ENCODE results near the gene DEAF1. TPM values are rescaled to one million over a fixed set of nuclear protein-coding genes. Genes with fewer than 3 reads are reported as not detected.

Gene DEAF1
- total and polyA plus RNA-seq, 10 of the 15 experiments (the other 5 are each of a cell fraction or from before 2014, with no cell fraction given) = 0.68 to 51.3 (median 25.9) TPM

DNA sequence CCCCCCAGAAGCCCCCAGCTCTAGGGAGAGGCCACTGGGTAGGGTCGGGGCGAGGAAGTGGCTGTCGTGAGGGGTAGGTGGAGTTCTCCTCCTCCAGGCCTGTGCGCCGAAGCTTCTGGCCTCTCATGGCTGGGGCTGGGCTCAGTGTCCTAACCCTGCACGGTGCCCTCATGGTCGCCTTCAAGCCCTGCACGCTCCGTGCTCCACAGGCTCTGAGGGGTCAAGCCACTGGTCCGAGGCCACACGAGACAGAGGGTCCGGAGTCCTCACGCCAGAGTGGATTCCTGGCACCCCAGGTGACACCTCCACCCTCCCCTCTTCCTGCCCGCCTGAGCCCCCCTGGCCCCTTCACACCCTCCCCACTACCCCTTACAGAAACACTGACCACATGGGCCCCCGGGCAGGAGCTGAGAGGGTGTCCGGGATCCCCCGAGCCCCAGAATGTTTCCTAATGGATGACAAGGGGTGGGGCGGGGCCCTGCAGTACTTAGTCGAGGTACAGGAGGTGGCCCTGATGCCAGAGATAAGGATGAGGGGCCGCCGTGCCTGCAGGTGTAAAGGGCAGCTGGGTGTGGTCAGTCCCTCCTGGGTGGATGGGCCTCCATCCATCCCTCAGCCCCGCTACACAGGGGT lies 69.3 kb downstream of the DEAF1 start:
- Histone ChIP-seq H3K9ac (ENCODE audit: control insufficient read depth, insufficient read depth, low read length) (no peak overlapping the region), H3K9me3 (replicated peaks; ENCODE audit: control insufficient read depth, insufficient read depth, low read length) (no peaks in the 10 kb centered on the region), H2AFZ (ENCODE audit: control insufficient read depth, low read depth, low read length) (no peak overlapping the region), H3K27me3 (replicated peaks in 1 of 2; ENCODE audit: control insufficient read depth in 2 of 2, insufficient read depth in 2 of 2, low read length in 1 of 2) (no peaks in the 10 kb centered on the region), H3K36me3 (ENCODE audit: control insufficient read depth in 2 of 2, insufficient read depth in 2 of 2, low read length in 1 of 2) (no peaks in the 10 kb centered on the region), H3K4me2 (ENCODE audit: control insufficient read depth, insufficient read depth) (no peak overlapping the region), H3K27ac (ENCODE audit: control insufficient read depth, insufficient read depth) (no peak overlapping the region), H3K4me3 (no peak overlapping the region), H3K79me2 (ENCODE audit: control insufficient read depth, insufficient read depth, low read length) (no peaks in the 10 kb centered on the region), H3K4me1 (ENCODE audit: control insufficient read depth, insufficient read depth, low read length) (peaks cover 25% of the 10 kb centered on the region), H4K20me1 (ENCODE audit: control insufficient read depth, insufficient read depth) (no peaks in the 10 kb centered on the region)
- CTCF ChIA-PET = interaction anchor here (1.1 kb wide), 1 partner anchor 100 kb away, joined by 3 read pairs; no protein-coding TSS in a partner anchor
- POLR2A ChIA-PET = no interaction called here
- in situ Hi-C loops (cut with MboI) = no loop called here
- no peak for FAIRE-seq
- intact Hi-C loops (cut with micrococcal nuclease; ENCODE audit: unreplicated experiment) = no loop called here
- ATAC-seq = no peak
- SMC1A ChIA-PET (ENCODE audit: uncharacterized antibody, unreplicated experiment) = no interaction called here
- RAD21 ChIA-PET (ENCODE audit: unreplicated experiment) = no interaction called here
- no TSS peak for BruUV-seq (replicated peaks)
- no peak for DNase-seq (ENCODE audit: low read depth, low spot score)
- WGBS (ENCODE audit: insufficient coverage, insufficient replicate concordance, low lambda C conversion rate, missing lambda C conversion rate) = 59% methylated on average over 20 of the region's 22 CpGs
- TF ChIP-seq, protein P1, sequence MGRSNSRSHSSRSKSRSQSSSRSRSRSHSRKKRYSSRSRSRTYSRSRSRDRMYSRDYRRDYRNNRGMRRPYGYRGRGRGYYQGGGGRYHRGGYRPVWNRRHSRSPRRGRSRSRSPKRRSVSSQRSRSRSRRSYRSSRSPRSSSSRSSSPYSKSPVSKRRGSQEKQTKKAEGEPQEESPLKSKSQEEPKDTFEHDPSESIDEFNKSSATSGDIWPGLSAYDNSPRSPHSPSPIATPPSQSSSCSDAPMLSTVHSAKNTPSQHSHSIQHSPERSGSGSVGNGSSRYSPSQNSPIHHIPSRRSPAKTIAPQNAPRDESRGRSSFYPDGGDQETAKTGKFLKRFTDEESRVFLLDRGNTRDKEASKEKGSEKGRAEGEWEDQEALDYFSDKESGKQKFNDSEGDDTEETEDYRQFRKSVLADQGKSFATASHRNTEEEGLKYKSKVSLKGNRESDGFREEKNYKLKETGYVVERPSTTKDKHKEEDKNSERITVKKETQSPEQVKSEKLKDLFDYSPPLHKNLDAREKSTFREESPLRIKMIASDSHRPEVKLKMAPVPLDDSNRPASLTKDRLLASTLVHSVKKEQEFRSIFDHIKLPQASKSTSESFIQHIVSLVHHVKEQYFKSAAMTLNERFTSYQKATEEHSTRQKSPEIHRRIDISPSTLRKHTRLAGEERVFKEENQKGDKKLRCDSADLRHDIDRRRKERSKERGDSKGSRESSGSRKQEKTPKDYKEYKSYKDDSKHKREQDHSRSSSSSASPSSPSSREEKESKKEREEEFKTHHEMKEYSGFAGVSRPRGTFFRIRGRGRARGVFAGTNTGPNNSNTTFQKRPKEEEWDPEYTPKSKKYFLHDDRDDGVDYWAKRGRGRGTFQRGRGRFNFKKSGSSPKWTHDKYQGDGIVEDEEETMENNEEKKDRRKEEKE (IDR thresholded peaks at IDR 0.05) = no peak
- TF ChIP-seq, protein P2, sequence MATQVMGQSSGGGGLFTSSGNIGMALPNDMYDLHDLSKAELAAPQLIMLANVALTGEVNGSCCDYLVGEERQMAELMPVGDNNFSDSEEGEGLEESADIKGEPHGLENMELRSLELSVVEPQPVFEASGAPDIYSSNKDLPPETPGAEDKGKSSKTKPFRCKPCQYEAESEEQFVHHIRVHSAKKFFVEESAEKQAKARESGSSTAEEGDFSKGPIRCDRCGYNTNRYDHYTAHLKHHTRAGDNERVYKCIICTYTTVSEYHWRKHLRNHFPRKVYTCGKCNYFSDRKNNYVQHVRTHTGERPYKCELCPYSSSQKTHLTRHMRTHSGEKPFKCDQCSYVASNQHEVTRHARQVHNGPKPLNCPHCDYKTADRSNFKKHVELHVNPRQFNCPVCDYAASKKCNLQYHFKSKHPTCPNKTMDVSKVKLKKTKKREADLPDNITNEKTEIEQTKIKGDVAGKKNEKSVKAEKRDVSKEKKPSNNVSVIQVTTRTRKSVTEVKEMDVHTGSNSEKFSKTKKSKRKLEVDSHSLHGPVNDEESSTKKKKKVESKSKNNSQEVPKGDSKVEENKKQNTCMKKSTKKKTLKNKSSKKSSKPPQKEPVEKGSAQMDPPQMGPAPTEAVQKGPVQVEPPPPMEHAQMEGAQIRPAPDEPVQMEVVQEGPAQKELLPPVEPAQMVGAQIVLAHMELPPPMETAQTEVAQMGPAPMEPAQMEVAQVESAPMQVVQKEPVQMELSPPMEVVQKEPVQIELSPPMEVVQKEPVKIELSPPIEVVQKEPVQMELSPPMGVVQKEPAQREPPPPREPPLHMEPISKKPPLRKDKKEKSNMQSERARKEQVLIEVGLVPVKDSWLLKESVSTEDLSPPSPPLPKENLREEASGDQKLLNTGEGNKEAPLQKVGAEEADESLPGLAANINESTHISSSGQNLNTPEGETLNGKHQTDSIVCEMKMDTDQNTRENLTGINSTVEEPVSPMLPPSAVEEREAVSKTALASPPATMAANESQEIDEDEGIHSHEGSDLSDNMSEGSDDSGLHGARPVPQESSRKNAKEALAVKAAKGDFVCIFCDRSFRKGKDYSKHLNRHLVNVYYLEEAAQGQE (IDR thresholded peaks at IDR 0.05; ENCODE audit: low read depth, low read length) = no peak
- TF ChIP-seq ZNF24 (IDR thresholded peaks at IDR 0.05) = no peak
- no peak for TF ChIP-seq MEF2A (IDR thresholded peaks at IDR 0.05; ENCODE audit: insufficient read depth, low read depth, low read length)
- TF ChIP-seq KAT2A (conservative IDR thresholded peaks at IDR 0.05; ENCODE audit: control insufficient read depth, low read depth, low read length) = no peak
- TF ChIP-seq LARP7 (IDR thresholded peaks at IDR 0.05) = no peak
- TF ChIP-seq, protein P3, sequence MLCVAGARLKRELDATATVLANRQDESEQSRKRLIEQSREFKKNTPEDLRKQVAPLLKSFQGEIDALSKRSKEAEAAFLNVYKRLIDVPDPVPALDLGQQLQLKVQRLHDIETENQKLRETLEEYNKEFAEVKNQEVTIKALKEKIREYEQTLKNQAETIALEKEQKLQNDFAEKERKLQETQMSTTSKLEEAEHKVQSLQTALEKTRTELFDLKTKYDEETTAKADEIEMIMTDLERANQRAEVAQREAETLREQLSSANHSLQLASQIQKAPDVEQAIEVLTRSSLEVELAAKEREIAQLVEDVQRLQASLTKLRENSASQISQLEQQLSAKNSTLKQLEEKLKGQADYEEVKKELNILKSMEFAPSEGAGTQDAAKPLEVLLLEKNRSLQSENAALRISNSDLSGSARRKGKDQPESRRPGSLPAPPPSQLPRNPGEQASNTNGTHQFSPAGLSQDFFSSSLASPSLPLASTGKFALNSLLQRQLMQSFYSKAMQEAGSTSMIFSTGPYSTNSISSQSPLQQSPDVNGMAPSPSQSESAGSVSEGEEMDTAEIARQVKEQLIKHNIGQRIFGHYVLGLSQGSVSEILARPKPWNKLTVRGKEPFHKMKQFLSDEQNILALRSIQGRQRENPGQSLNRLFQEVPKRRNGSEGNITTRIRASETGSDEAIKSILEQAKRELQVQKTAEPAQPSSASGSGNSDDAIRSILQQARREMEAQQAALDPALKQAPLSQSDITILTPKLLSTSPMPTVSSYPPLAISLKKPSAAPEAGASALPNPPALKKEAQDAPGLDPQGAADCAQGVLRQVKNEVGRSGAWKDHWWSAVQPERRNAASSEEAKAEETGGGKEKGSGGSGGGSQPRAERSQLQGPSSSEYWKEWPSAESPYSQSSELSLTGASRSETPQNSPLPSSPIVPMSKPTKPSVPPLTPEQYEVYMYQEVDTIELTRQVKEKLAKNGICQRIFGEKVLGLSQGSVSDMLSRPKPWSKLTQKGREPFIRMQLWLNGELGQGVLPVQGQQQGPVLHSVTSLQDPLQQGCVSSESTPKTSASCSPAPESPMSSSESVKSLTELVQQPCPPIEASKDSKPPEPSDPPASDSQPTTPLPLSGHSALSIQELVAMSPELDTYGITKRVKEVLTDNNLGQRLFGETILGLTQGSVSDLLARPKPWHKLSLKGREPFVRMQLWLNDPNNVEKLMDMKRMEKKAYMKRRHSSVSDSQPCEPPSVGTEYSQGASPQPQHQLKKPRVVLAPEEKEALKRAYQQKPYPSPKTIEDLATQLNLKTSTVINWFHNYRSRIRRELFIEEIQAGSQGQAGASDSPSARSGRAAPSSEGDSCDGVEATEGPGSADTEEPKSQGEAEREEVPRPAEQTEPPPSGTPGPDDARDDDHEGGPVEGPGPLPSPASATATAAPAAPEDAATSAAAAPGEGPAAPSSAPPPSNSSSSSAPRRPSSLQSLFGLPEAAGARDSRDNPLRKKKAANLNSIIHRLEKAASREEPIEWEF (IDR thresholded peaks at IDR 0.05; ENCODE audit: insufficient replicate concordance, low read depth, low read length) = no peak
- no peak for TF ChIP-seq EP300 (IDR thresholded peaks at IDR 0.05; ENCODE audit: borderline replicate concordance in 1 of 2, control insufficient read depth in 1 of 2, low read depth in 2 of 2, low read length in 2 of 2)
- no peak for TF ChIP-seq RAD51 (IDR thresholded peaks at IDR 0.05)
- TF ChIP-seq, protein P4, sequence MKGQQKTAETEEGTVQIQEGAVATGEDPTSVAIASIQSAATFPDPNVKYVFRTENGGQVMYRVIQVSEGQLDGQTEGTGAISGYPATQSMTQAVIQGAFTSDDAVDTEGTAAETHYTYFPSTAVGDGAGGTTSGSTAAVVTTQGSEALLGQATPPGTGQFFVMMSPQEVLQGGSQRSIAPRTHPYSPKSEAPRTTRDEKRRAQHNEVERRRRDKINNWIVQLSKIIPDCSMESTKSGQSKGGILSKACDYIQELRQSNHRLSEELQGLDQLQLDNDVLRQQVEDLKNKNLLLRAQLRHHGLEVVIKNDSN (IDR thresholded peaks at IDR 0.05; ENCODE audit: borderline replicate concordance, extremely low read length, insufficient read depth, low read depth, low read length) = no peak

All from GM12878 (cell line).